Retinal pigment epithelial cell (primary cell): Measurements from ENCODE around the gene ATP9A.
"Not testable (repeated sequence)": the region's sequence is repeated elsewhere in the genome, so short reads cannot be mapped to it uniquely, and the experiment has no call there.

Experiments used
- DNase-seq: peaks from one replicate; pipeline ENCODE4 v3.0.0-alpha.2; 2010; ENCODE audit warnings: low read depth
- H3K4me3 ChIP-seq: 2 replicates; pipeline ENCODE4 v1.5.1; 2011; ENCODE audit warnings: mild to moderate bottlenecking, low read length, control low read depth, moderate library complexity
- TF ChIP-seq, protein P1 (sequence below): conservative IDR thresholded peaks from 2 replicates; pipeline ENCODE4 v1.5.1; 2011; ENCODE audit warnings: low read depth, low read length, control low read depth, inconsistent platforms

ATP9A gene

GRCh38 chr20:51758978-51759544 lies 9.1 kb downstream of the ATP9A start:
- DNase-seq, result no peak
- TF ChIP-seq, protein P1, sequence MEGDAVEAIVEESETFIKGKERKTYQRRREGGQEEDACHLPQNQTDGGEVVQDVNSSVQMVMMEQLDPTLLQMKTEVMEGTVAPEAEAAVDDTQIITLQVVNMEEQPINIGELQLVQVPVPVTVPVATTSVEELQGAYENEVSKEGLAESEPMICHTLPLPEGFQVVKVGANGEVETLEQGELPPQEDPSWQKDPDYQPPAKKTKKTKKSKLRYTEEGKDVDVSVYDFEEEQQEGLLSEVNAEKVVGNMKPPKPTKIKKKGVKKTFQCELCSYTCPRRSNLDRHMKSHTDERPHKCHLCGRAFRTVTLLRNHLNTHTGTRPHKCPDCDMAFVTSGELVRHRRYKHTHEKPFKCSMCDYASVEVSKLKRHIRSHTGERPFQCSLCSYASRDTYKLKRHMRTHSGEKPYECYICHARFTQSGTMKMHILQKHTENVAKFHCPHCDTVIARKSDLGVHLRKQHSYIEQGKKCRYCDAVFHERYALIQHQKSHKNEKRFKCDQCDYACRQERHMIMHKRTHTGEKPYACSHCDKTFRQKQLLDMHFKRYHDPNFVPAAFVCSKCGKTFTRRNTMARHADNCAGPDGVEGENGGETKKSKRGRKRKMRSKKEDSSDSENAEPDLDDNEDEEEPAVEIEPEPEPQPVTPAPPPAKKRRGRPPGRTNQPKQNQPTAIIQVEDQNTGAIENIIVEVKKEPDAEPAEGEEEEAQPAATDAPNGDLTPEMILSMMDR, result no peak
- no peak overlapping the region for H3K4me3 ChIP-seq

- TF ChIP-seq, protein P1, result no peak
- H3K4me3 ChIP-seq, result no peak overlapping the region
- DNase-seq, result no peak
Measured at GRCh38 chr20:51757226-51757625, 11.0 kb downstream of the ATP9A start.

DNA sequence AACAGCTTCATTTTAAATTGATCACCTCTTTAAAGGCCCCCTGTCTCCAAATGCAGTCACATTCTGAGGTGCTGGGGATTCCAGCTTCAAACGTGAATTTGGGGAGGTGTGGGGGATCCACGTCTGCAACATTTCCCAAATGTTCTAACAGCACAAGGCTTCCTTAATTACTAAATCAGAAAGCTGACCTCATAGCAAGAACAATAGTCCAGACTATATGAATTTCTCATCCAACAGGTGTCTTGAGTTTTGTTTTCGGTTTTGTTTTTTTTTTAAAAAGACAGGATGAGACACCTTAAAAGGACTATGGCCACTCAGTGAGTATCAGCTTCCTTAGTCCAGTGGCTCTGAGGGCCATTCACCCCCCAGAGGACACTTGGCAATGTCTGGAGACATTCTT lies 11.5 kb downstream of the ATP9A start:
- no peak for DNase-seq
- H3K4me3 ChIP-seq, result no peak overlapping the region
- TF ChIP-seq, protein P1, result no peak

GRCh38 chr20:51753220-51753619 lies 15.0 kb downstream of the ATP9A start:
- not testable (repeated sequence) for H3K4me3 ChIP-seq, DNase-seq

GRCh38 chr20:51752343-51752951 lies 15.7 kb downstream of the ATP9A start:
- DNase-seq, result peak; percentile 51
- TF ChIP-seq, protein P1, result no peak
- H3K4me3 ChIP-seq, result no peak overlapping the region

DNA sequence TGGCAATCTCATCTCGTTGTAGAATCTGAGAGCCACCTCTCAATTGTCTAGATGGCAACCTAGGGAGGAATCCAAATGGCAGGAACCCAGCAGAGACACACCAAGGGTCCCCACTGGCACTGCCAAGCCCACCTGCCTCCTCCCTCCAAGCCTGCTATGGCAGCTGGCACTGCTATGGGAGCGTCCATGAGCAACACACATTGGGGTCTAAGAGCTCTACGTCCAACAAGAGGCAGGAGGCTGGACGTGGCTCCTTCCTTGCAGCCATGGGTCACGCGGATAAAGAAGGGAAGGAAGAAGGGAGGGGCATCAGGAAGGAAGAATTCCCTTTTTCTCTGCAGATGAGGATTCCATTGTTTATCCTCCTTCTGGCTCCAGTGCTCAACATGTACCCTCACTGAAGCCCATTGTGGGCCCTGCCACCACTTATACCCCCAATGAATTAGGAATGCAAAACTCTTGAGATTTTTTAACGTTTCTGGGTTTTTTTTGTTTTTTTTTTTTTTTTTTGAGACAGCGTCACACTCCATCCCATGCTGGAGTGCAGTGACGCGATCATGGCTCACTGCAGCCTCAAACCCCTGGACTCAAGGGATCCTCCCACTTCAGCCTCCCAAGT lies 17.3 kb downstream of the ATP9A start:
- no peak for DNase-seq
- TF ChIP-seq, protein P1, result no peak
- no peak overlapping the region for H3K4me3 ChIP-seq

DNA sequence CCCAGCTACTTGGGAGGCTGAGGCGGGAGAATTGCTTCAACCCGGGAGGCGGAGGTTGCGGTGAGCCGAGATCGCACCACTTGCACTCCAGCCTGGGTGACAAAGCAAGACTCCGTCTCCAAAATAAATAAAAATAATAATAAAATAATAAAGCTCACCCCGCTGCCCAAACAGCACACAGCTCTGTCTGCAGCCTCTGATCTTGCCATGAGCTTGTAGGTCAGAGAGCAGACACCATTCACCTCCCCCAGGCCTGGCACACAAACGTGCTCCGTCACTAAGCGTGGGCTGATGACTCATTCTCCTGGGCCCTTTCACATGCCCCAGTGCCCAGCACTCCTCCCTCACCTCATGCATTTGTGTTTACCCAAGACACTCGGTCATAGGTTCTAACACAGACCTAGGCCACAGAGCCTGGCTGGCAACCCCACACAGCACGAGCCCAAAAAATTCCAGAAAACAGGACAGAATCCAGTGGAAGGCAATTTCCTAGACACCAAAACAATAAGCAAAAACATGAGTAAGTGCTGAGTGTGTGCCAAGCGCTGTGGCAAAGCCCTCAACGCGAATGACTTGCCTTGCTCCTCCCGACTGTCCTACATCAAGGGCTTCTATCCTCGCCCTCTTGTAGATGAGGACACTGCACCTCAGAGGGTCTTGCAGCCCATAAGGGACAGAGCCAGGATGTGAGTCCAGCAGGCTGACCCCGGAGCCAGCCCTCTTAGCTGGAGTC lies 18.0 kb downstream of the ATP9A start:
- no peak overlapping the region for H3K4me3 ChIP-seq
- DNase-seq, result peak; percentile 96
- TF ChIP-seq, protein P1, result no peak
